Measurements from ENCODE around the gene TTLL11.
"Not testable (repeated sequence)": the region's sequence is repeated elsewhere in the genome, so short reads cannot be mapped to it uniquely, and the experiment has no call there.

TTLL11 gene

DNA sequence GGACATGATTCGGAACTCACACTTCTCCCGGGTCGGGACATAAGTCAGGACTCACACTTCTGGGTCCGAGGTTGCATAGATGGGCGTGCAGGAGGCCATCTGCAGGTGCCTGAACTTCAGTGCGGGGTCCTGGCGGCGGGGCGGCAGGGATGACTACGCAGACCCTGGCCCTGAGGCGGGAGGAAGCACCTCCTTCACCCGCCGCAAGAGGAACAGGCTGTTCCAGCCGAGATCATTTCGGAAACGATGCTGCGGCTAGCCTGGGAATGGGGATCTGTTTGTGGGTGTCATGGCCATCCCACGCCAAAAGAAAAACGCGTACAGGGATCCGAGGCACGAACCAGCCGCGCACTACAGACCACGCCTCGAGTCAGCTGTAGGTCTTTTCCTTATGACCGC is 196.6 kb downstream of the TTLL11 start:
- DNase-seq: no peak

DNA sequence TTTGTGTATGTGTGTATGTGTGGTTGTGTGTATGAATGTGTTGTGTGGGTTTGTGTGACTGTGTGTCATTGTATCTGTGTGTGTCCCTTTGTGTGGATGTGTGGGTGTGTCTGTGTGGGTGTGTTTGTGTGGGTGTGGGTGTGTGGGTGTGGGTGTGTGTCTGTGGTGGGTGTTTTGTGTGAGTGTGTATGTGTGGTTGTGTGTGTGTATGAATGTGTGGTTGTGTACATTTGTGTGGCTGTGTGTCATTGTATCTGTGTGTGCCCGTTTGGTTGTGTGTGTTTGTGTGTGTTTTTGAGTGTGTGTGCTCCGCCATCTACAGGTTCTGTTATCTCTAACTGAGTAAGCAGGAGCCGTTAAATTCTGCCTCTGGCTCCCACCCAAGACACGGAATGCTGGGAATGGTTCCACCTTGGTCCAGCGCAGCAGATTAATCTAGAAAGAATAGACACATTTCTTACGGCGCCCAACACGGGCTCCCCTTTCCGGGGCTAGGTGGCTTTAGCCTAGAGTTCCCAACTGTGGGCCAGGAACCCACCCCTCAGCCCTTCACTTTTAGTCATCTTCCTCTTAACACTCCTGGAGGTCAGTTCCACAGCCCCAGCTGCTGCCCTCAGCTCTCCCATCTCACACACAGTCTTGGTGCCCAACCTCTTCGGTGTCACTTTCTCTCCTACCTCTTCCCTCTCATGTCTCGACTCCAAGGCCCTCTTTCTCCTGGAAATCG is 197.1 kb downstream of the TTLL11 start:
- no peak for DNase-seq

DNA sequence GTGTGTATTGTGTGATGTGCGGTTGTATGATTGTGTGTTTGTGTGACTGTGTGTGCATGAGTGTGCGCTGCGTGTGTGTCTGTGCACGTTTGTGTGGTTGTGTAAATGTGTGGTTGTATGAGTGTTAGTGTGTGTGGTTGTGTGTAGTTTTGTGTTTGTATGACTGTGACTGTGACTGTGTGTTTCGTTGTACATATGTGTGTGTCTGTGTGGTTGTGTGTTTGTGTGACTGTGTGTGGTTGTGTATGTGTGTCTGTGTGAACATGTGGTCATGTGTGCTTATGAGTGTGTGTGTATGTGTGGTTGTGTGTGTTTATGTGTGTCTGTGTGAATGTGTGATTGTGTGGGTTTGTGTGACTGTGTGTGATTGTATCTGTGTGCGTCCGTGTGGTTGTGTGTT is 197.8 kb downstream of the TTLL11 start:
- DNase-seq: no peak

DNA sequence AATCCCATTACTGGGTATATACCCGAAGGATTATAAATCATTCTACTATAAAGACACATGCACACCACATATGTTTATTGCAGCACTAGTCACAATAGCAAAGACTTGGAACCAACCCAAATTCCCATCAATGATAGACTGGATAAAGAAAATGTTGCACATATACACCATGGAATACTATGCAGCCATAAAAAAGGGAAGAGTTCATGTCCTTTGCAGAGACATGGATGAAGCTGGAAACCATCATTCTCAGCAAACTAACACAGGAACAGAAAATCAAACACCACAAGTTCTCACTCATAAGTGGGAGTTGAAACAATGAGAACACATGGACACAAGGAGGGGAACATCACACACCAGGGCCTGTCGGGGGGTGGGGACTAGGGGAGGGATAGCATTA is 198.7 kb downstream of the TTLL11 start:
- DNase-seq: not testable (repeated sequence)

DNA sequence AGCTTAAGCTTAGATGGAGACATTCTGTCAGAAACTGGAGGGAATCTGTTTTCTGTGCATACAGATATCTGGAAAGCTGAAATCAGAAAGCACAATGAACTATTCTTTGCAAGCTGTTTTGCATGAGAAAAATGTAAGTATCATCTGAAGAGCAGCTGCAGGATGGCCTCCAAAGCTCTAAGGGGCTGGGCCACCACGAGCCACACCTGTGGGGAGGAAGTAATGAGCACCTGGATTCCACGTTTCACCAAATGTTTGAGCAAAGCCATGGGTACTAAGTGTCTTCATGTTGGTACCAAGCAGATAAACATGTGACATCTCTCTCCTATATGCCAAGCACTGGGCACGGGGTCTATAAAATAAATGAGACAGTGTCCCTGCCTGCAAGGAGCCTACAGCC is 199.3 kb downstream of the TTLL11 start:
- no peak for DNase-seq

DNA sequence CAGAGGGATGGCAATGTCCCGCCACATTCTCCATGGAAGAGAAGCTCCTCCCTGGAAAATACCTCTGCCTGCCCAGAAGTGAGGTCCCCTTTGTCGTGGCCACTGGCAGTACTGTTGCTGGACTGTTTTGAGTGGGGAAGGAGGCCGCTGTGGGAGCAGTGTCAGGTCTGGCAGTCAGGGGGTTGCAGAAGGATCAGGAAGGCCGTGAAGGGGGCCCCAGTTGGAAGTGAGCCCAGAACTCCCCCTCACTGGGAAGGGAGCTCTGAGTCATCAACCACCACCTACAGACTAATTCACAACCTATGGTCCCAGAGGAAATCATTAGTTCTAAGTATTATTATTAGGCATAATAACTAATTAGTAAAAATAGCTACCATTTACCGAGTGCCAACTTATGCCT is 200.4 kb downstream of the TTLL11 start:
- no peak for DNase-seq

DNA sequence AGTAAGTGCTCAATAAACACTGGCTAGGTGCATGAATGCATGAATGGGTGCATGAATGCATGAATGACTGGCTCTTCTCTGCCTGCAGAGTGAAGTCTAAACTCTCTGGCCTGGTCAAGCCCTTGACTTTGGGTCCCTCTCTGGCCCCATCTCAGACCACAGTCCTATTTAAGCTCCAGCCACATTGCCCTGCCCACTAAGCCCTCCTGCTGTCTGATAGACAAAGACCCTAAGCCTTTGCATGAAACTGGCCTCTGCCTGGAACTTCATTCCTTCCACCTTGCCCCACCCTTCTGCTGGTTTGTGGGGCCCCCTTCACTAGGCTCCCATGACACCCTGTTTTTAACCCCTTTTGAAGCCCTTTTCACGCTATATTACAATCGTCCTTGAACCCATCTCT is 202.4 kb downstream of the TTLL11 start:
- no peak for DNase-seq

DNA sequence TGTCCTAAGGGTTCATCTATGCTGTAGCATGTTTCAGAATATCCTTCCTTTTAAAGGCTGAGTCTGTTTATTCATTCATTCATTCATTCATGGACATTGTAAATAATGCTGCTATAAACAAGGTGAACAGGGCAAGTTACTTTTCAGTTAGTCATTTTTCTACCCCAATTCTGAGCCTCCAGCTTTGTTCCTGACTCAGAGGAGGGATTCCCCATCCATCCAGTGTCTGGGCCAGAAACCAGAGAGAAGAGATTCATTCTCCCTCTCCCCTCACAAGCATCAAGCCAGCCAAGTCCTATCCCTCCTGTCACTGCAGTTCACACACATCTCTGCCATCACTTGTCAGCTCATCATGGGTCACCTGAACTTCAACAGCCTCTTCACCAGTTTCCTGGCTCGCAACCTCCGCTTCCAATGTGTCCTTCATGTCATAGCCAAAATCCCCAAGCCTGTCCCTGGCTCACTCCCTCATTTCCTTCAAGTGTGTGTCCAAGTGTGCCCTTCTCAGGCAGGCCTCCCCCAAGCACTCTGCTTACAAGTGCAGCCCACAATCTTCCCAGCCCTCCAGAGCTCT is 203.0 kb downstream of the TTLL11 start:
- no peak for DNase-seq

DNA sequence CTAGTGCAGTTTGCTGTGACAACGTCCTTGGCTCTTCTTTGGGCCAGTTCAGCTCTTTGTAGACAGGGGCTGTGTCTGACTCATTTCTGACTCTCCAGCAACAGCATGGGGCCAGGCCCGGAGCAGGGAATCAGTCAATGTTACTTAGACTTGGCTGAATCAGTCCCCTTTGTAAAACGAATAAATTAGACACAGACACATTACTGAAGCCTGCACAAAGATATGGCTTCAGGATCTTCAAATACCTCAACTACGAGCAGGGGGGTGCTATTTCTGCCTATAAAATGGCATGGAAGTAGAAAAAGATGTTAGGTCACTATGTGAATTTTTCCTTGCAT is 204.7 kb downstream of the TTLL11 start:
- DNase-seq: no peak

DNA sequence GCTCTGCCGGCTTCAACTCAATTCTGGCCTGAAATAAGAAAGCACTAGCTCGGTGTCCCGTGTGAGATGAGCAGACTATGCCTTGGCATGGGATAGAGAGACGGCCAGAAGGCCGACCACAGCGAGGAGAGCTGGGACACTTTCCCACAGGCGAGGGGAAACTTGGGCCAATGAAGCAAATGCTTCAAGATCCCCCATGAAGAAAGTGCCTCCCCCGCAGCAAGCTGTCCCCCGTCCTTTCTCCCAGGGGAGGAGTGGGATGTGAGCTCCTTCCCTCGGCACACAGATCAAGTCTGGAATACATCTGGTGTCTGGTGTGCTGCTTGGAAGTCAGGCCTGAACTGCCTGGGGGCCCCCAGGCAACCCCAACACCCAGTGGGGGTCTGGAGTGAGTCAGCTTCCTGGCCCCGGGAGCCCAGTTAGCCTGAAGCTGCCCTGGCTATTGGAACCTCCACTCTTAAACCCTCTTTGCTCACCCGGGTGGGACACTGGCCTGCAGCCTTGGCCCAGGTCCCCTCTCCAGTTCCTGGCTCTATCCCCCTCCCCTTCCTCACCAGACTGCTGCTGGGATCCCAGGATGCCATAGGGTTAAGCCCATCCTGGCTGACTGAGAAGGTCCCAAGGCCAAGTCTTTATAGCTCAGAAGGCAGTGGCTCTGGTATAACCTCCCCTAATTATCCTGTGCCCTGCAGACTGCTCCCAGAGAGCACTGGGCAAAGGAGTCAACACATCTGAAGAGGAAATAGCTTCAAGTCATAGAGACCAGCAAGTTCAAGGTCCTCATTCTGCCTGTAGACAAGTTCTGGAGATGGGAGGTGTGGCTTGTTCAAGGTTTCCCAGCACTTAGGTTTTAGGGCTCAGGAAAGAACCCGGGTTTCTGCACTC is 205.3 kb downstream of the TTLL11 start:
- no peak for DNase-seq

DNA sequence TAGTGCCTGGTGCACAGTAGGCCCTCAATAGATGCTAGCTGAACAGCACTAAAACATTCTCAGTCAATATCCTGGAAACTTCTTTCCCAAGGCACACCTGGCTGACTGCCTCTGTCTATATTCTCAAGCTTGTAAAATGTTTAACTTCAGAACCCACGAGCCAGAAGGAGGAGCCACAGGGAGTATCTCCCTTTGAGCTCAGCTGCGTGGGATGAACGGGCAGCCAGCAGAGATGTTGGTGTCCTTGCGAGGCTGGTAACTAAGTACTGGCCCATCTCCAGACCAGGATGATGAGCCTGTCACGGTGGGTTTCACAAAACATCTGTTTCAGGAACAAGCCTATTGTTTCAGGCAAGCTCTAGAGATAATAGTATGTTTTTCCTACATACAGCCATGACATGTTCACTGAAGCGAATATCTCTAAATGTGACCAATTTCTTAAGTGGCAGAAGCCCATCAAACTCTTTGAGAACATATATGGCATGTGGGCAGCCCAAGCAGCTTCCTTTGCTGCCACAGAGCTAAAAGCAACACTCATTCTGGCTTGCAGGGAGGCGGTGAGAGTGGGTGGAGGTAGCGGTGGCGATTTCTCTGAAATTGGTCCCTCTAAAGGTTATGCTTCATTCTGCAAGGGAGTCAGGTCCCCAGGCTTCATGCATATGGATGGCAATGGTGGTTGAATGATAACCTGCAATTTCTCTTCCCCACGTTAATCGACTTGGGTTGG is 206.2 kb downstream of the TTLL11 start:
- no peak for DNase-seq

DNA sequence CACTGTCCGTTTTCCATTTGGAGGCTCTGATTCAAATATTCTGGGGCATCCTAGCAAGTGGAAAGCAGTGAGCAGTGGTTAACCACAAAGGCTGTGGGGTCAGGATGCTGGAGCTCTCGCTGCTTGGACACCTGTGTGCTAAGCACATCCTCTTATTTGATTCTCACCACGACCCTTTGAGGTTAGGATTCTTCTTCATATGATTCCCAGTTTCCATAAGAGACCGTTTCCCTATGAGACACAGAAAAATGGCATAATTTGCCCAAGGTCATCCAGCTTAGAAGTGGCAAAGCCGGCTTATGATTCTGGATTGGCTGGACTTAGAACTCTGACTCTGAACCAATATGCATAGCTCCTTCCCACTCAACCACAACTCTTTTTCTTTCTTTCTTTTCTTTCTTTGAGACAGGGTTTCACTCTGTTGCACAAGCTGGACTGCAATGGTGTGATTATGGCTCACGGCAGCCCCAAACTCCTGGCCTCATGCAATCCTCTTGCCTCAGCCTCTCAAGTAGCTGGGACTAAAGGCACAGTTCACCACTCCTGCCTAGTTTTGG is 207.7 kb downstream of the TTLL11 start:
- no peak for DNase-seq

DNA sequence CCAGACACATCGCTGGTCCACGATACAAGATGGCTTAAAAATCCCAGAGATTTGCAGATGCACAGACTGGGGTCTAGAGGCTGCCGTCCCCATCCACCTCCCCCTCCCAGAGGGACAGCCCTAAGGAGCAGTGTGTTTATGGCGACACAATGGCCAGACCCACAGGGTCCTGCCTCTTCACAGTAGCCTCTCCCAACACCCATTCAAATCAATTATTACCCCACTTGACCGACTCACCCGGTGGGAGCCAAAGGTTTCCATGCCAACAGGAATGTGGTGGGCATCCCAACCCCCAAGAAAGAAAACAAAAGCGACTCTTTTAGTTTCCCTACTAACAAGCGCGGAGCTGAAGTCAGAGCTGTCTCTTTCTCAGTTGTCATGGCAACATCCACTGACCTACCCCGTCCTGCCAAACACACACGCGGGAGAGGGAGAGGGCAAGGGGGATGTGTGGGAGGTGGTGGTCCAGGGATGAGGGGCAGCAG is 209.0 kb downstream of the TTLL11 start:
- no peak for DNase-seq

DNA sequence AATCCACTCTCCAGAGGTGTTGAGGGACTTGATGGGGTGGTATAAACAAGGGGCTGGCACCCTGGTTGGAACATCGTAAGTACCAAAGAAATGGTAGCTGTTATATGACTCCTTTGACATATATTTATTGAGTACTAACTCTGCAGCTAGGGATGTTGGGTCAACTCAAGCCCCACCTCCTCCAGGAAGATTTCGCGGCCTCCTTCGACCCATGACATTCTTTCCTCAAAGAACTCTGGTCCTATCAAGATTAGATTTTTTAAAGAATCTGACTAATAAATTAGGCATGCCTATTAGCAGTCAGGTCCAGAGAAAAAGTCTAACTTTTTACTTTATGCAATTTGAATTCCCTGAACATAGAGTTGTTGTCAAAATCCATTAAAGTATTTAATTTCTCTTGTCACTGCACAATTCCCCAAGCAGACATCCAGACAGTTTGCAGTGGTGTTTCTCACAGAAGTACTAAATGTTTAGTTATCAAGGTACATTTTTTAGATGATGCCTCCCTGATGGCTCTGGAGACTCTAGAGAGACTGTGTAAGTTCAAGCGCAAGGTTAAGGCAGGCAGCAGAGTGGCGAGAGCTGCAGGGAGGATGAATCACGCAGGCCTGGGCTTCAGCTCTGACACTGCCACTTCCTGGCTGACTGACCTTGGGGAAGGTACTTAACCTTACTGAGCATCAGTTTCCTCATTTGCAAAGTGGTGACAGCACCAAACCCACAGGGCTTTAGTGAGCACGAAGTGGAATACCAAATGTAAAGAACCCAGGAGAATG is 209.6 kb downstream of the TTLL11 start:
- no peak for DNase-seq

DNA sequence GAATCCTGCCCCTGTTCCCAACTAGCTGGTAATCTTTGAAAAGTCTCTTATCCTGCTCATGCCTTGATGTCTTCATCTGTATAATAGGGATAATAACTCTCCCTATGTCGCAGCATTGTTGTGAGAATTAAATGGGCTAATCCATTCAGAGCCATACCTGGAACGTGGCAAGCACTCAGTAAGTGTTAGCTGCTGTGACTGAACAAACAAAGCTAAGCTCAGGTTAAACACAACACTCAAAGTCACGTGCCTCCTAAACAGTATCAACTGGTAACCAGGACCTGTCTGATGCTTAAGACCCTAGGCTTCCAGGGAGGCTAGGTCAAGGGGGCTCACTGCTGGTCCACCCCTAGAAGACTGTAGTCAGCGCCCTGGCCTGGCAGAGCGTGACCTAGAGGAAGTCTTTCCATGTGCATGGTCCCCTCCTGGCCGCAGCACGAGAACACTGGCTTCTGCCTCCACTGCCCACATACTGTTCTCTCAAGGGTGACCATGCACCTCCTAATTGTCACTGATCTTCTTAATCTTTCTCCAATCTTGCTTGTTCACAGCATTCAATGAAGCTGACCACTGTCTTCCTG is 211.1 kb downstream of the TTLL11 start:
- DNase-seq: no peak

DNA sequence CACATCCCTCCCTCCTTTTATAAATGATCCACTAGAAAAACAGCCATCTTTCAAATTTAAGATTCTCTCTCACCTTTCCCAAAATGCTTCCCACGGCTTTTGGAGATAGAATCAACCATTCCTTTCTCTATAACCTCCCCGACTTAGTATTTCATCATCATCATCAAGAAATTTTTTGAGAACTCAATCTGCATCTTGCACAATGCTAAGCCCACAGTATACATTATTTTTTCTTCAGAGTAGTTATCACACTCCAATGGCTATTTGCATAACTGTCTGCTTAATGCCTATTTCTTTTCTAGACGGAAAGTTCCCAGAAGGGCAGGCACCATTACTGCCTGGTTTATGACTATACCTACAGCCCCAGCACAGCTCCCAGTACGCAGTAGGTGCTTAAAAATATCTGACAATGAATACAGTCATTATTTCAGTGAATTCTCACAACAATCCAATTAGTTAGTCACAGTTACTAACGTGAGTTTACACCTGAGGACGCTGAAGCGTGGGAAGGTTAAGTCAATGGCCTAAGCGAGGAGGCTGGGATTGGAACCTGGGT is 212.7 kb downstream of the TTLL11 start:
- DNase-seq: no peak

DNA sequence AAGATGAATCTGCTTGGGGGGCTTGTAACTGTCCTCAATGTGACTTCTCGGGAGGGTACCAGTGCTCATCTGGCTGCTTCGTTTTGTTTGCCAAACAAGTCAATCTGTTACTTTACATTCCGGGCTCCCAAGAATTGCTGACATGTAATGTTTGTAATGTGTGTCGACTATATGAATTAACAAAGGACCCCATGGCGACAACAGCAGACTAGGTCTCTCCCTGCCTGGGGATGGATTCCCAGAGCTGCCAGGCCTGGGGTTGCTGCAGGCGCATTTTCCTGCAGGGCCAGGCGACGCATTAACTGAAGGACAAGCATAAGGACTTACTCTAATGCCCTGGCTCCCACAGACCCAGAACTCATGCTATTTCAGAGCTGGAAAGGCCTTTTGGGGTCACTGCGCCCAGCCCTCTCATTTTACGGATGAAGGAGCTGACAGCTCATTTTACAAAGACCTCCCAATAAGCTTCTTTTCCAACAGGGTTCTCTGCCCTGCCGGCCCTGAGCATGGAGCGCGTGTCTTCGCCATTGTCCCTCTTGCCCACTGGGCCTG is 214.8 kb downstream of the TTLL11 start:
- no peak for DNase-seq

DNA sequence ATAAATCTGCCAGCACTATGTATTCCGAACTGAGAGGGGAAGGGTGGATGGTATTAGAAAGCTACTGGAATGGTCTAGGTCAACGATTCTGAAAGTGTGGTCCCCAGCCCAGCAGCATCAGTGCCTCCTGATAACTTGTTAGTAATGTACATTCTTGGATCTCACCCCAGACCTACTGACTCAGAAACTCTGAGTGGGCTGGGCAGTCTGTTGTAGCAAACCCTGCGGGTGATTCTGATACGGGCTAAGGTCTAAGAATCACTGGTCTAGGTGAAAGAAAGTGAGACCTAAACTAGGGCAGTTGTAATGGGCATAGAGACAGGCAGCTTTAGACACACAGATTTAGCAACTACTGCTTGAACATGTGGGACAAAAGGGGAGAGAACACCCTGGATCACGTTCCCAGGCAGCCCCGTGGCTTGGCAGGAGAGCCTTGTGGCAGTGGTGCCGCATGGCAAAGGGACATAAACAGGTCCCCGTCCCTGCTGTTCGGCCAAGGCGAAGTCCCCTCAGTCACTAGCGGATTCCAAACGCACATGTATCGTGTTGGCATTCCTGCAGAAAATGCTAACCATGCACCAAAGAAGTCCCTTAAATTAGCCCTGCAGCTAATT is 216.3 kb downstream of the TTLL11 start:
- no peak for DNase-seq

DNA sequence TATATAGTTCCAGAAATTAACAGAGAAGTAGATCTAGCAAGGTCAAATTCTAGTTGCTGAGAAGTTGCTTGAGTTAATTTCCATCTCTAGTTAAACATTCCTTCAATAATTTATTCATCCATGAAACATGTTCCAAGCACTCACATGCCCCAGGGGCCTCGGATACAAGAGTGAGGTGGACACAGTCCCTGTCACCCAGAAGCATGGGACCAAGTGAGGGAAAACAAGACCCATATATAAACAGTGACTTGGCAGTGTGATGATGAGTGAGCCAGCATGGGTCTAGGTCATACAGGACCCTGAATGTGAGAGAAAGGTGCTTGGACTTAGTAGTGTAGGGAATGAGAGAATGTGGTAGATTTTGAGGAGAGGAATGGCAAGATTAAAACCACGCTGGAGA is 216.9 kb downstream of the TTLL11 start:
- no peak for DNase-seq

DNA sequence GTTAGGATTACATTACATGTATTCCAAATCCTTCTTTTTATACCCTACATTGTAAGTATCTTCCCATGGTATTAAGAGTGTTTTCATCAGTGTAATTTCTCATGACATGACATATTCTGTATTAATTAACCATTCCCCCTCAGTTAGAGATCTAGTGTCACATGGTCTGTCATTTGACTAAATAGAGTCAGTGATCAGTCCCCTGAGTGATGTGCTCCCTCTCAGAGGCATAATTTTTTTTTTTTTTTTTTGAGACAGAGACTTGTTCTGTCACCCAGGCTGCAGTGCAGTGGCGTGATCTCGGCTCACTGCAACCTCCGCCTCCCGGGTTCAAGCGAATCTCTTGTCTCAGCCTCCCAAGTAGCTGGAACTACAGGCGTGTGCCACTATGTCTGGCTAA is 218.6 kb downstream of the TTLL11 start:
- no peak for DNase-seq

Data from inflammatory macrophage treated with lipopolysaccharide for 1 hour (primary cell).